GM19438 (cell line): ENCODE results near the gene CHCHD3.

ENCODE experiments used
- ATAC-seq: cut with Tn5 transposase; IDR thresholded peaks from one replicate; pipeline ENCODE4 v1.9.1; 2021; ENCODE audit warnings: low read depth; ENCODE audit not compliant: unreplicated experiment

CHCHD3 gene

DNA sequence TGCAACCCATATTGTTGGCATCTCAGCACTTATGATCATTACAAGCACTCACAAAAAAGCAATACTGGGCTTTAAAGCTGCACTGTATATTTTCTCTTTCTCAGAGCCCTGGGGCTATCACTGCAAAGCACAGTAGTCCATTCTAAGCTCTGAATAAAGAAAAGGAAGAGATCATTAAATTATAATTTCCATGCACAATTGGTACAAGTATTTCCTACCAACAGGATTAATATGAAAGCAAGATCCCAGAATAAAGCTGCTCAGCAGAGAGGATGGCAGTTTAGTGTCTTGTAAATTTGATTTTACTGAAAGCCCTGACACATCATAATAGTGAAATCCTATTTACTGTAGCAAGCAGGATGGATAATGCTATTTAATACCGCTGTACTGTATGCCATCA, 205.3 kb downstream of the CHCHD3 start:
- no peak for ATAC-seq

DNA sequence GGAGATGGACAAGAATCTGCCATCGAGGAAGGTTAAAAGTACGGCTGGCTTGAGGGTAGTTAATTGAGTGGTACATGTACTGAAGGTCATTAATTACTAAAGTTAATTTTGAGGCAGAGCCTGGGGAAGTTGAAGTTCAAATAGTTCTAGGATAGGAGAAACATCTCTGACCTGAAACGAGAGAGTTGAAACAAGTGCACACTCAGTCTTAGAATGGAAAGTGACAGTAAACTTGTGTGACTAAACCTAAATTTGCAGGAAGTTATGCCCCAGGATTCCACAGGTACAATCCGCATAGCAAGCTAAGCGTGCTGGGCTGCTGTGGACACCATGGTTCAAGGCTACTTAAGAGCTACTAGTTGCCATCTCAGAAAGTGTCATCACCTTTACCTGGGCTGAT, 209.9 kb downstream of the CHCHD3 start:
- no peak for ATAC-seq

DNA sequence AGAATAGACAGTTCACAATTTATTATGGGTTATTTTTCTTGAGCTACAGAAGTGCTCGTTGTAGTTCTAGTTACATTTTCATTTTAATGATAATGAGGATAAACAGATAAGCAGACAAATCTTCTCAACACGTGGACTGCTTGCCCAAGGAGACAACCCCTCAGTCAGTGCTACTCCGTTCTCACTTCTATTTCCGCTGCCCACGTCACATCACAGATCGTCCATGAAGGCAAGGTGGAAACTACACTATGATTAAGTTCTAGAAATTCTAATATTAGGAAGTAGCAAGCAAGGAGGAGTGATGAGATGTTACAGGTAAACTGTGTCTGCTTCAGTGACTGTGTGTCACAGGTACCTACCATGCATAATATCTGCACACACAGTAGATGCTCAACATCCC, 210.5 kb downstream of the CHCHD3 start:
- no peak for ATAC-seq

DNA sequence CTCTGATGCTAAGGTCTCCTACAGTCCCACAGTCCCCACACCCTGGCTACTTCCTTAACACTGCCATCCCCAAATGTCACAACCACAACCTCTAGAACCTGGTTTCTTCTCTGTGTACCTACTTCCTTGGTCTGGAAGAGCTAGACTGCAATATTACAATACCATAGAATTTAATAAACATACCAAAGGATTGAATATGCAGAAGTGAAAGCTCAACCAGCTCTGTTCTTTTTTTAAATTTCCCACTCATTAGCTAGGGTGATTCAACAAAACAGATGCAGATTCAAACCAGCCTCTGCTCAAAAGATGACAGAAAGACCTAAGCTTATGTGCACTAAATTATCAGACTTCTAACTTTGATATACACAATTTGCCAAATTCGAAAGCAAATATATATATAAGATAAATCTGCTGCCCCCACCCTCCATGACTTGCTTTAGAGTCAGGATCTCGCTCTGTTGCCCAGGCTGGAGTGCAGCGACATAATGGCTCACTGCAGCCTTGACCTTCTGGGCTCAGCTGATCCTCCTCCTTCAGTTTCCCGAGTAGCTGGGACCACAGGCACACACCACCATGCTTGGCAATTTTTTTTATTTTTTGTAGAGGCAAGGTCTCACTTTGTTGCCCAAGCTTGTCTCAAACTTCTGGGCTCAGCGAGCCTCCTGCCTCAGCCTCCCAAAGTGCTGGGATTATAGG, 212.6 kb downstream of the CHCHD3 start:
- ATAC-seq: no peak

DNA sequence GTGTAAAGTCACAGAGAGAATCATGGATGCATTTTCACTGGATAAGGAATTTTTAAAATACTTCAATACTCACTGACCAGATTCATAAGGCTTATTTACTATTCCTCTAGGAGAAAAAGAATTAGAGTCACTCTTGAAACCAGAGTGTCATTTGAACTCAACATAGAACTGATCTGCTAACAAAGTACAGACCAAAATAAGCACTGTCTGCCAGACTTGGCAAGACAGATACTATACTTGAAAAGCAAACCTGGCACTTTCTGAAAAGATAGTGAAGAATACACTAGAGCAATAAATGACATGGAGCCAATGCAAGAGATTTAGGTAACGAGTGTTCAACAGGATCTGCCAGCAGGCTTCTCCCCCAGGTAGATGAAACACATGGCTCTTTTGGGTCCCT, 215.3 kb downstream of the CHCHD3 start:
- ATAC-seq: no peak

DNA sequence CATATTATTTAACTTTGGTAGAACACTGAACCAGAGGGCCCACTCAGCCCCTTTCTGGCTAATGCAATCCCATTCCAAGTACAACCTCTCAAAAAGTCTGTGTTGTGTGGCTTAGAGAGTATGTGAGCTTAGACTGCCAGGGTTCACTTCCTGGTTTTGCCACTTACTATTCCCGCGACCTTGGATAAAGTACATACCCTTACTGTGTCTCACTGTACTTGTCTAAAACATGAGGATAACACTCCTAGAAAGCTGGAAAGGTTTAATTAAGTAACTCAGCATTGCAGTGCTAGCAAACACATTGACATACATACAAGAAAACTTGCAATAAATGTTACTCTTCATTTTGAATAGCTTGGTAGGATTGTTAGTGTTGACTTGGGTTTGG, 215.8 kb downstream of the CHCHD3 start:
- no peak for ATAC-seq

DNA sequence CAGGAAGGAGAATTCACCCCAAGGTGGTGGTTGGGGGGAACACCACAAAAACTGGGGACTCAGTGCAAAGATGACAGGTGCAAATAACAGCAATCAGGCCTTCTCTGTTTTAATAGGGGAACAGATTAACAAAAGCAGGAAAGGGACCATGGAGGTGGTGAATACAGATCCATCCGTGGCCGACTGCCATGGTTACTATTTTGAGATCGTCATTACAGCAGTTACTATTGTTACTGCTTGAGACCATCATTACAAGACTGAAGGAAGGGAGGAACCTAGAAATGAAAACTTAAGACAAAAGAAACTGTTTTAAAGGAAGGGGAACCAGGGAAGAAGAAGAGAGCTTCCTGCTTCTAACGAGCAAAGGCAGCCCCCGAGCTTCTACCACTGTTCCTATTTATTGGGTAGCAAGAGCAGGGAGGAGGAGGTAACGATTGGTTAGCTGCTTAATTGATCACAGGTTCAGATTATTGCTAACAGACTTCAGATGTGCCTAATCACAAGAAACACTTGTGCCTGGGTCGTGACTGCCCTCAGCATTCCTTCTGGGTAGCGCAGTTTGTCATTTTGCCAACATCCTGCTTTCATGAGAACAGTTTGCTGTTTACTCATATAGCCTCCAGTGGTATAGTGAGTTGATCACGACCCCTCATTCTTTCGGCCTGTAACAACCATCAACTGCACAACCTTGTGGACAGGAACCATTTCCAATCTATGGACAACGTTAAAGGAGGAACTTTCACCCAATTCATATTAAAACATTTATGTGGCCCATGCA, 216.3 kb downstream of the CHCHD3 start:
- no peak for ATAC-seq

DNA sequence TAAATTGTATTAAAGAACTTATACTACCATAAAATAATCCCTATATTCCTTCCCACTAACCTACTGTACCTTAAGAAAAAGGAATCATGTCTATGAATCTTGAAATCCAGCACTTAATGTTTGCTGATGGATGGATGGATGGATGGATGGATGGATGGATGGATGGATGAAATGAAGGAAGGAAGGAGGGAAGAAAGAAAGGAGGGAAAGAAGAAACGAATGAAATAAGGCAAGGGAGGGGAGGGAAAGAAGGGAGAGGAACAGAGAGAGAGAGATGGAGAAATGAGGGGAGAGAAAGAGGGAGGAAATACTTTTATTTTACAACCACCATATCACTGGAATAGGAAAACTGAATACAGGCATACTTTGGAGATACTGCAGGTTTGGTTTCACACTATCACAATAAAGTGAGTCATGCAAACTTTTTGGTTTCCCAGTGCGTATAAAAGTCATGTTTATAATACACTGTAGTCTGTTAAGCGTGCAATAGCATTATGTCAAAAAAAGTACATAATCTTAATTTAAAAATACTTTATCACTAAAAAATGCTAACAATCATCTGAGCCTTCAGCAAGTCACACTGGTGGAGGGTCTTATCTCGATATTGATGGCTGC, 219.8 kb downstream of the CHCHD3 start:
- no peak for ATAC-seq

DNA sequence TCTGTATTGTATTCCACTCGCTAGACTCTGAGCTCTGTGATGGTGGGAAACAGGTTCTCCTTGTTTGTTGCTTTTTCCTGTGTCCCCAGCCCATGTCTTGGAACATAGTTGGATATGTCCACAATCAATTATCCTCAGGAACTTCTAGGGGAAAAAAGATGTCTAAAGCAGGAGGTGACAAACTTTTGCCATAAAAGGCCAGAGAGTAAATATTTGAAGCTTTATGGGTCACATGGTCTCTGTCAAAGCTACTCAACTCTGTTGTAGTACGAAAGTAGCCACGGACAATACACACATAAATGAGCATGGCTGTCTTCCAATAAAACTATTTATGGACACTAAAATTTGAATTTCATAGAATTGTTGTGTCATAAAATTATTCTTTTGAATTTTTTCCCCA, 220.5 kb downstream of the CHCHD3 start:
- ATAC-seq: no peak

DNA sequence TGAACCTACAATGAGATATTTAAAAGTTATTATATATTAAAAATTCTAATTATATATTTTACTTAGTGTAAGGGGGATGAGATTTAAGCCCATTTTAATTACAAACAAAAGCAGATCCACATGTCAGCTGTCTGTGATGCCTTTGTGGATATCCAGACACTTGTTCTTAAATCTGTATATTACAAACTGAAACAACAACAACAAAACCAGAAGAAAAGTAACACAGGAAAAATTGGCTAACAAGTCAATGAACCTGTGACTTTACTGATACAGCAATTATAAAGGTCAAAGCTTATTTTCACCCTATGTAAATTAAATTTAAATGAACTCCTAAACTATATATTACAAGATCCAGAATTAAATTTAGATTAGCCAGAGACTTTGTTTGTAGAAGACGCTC, 222.7 kb downstream of the CHCHD3 start:
- ATAC-seq: no peak

DNA sequence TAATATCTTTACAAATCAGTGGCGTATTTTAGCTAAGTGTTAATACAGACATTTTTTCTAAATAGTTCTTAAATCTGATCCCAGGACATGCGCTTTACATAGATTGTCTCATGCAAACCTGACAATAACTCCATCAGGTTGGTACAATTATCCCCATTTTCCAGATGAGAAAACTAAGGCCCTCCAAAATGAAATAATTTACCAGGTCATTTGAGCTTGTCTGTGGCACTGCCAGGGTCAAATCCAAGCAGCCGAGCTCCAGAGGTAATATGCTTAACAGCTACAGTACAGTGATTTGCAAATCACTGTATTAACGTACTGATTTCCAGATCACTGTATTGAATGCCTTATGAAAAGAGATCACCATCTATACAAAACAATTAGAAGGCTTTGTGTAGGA, 223.1 kb downstream of the CHCHD3 start:
- no peak for ATAC-seq

DNA sequence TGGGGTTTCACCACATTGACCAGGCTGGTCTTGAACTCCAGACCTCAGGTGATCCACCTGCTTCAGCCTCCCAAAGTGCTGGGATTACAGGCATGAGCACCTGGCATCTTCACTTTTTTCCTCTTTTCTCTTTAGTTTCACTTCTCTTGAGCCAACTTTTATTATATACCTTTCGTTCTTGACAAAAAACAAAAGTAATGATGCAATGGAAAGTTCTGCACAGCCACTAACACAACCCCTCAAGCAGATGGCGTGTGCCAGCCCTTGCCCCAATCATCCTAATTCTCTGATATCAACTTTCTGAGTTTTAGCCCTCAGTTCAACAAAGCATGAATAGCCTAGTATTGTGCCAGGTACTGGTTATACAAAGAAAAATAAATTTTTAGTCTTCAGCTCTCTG, 223.6 kb downstream of the CHCHD3 start:
- no peak for ATAC-seq

DNA sequence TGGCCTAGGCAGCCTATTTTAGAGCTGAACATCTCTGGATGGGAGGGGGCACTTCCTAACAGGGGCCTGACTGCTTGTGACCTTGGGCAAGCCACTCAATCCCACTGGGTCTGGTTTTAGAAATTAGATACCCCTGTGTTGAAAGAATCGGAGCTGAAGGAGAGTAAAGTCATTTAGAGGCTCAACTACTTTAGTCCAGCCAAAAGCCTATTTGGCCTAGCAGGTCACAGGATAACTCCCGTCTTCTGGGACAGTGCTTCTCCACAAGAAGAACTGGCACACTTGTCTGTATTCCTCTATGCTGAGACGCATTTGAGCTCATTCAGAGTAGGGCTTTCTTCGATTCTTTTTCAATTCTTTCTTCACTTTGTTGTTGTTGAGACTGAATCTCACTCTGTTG, 224.2 kb downstream of the CHCHD3 start:
- no peak for ATAC-seq

DNA sequence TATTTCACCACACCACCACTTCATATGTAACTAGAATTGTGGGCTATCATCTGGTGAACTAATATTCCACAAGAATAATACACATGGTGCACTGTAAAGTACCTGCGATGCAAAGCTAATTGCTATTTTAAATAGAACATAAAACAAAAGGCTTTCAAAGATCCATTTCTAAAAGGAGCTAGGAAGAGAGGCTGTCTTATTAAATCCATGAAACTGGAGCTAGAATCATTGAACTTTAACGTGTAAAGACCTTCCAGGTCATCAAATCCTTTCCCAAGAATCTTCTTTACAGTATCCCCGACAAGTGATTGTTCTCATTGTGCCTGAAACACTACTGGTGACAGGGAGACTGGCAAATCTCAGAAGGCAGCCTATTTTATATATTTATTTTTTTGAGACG, 224.9 kb downstream of the CHCHD3 start:
- ATAC-seq: no peak

DNA sequence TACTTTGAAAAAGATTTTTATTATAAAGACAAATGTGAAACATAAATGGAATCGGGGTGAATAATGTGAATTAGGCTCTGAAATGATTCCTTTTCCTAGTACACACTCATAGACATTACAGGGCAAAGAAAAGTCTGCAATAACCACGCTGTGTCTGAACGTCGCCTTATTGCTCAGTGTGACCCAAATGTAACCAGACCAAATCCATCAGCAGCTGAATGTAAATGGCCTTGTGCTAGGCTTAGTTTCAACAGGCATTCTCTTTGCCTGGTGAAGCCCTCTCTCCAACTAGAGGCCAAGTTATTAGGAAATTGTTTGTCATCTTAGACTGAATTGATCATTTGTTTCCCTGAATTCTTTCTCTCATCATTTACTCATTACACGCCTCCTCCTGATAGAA, 225.5 kb downstream of the CHCHD3 start:
- no peak for ATAC-seq

DNA sequence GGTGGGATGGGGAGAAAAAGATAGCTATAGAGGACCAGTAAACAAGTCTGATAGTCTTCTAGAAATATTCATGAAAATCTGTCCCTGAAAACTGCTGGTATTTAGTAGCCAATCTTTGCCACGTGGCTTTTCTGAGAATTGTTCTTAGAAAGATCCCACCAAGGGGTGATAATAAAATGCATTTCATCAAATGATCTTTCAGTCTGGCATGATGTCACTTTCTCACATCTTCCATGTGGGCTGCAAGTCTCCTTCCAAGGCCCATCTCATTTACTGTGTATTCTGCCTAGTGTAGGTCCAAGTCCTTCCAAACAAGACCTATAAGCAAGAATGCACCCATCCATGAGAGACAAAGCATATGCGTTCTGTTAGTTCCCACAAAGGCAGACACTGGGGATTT, 226.0 kb downstream of the CHCHD3 start:
- no peak for ATAC-seq

DNA sequence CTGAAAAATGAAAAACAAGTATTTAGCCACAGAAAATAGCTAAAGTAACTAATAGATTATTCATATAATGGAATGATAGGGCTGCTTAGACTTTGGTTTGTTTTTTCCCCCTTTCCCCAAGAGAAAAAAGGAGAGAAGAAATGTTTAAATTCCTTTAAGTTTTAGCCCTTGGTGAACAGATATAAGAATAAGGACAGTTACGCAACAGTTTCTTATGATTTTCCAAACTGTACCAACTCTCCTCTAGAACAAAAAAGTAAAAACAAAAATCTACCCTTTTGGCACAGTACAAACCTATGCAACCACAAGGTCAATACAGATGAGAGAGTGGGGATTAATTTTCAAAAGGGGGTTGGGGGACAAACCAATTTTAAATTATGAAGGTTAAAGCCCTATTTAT, 227.7 kb downstream of the CHCHD3 start:
- ATAC-seq: no peak

DNA sequence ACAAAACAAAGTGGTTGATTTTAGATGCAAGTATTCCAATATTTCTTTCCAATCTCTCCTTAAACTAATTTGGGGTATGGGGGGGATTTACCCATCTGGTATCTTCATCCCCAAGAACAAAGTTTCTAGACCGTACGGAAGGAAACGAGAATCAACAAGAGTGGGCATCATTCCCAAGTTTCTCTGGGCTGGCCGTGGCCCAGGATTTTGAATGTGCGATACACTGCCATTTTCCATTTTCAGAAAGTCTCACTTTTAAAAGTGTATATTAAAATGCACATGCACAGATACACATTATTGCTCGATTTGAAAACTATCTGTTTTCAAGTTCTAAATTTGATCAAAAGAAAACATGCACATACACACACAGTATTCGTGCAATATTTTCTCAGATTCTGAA, 234.5 kb downstream of the CHCHD3 start:
- ATAC-seq: no peak

DNA sequence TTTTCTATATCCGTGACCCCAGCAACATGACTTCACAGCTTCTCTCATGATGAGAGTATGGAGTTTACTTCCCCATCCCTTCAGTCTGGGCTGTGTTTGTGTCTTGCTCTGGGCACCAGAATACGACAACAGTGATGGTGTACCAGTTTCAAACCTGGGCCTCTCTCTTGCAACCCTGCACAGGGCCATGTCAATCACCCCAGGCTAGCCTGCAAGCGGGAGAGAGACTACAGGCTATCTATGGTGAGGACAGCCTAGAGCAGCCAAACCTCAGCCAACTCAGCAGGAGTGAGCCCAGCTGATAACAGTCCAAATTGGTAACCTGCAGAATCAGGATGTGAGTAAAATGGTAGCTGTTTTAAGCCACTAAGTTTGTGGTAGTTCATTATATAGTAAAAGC, 235.8 kb downstream of the CHCHD3 start:
- ATAC-seq: no peak

DNA sequence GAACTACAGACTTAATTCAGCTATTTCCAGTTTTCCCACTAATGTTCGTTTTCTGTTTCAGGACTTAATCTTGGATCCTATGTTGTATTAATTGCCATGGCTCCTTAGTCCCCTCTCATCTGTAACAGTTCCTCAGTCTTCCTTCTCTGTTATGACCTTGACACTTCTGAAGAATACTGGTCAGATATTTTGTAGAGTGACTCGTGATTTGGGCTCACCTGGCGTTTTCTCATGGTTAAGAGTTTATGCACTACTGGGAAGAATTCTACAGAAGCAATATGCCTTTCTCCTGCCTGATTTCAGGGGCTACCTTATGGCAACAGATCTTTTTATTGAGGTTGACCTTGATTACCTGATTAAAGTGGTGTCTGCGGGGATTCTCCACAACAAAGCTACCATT, 239.4 kb downstream of the CHCHD3 start:
- no peak for ATAC-seq

DNA sequence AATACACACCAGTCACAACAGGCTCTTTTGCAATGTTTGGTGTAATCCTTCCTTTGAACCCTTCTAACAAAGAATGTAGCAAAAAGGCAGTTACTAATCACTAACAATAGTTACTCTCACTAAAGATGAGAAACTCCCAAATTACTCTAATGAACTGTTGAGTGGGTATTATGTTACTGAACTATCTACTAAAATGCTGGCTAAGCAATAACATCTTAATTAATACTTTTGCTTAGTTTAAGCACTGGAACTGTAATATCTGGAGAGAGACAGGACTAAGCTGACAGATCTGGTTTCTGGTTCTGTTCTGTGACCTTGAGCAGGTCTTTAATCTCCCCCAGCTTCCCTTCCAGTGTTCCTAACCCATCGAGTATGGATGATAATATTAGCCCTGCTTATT, 241.7 kb downstream of the CHCHD3 start:
- ATAC-seq: no peak

DNA sequence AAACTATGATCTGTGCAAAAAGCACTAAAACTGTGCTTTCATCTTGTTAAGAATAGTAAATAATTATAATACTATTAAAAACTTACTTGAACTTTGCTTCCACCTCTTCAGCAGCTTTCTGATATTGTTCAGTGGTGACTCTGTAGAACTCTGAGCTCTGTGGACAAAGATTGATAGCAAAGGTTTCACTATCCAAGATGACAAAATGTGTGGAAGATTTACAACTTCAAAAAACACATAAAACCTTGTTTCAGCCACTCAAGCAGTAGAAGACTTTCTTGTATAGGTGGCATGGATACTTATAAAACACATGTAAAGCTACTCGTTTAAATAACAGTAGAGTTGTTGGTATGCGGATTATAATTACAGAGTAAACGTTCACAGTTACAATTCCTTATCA, 243.6 kb downstream of the CHCHD3 start:
- no peak for ATAC-seq
